Measurements from ENCODE around the gene ASB10.

ASB10 gene

DNA sequence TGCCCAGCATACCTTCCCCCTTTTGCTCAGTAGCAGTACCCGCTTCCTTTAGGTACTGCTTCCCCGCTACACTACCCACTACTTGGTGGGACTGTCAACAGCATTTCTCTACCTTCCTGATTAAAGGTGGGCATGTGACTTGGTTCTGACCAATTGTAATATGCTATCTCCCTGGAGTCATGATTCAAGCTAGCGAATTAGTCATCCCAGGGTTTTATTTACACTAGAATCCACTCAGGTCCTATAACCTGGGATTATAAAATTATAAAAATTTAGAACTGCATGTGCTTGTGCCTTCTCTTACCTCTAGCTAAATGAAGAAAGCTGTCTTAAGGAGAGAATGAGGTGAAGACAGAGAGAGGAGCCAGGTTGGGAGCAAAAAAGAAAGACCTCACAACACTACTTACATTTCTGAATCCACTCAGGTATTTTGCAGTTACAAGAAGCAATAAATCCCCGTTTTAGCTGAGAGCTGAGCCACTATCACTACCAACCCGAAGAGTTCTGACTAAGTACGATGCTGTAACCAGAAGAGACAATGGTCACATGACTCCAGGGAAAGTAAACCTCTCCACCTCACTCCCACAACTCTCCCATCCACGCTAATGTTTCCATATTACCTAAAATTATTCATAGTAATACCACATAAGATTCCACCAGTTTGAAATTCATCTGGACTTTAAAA is 29.3 kb downstream of the ASB10 start:
- no peak for DNase-seq

- no peak for DNase-seq
Measured at GRCh38 chr7:151152643-151153513, 34.2 kb downstream of the ASB10 start.

DNA sequence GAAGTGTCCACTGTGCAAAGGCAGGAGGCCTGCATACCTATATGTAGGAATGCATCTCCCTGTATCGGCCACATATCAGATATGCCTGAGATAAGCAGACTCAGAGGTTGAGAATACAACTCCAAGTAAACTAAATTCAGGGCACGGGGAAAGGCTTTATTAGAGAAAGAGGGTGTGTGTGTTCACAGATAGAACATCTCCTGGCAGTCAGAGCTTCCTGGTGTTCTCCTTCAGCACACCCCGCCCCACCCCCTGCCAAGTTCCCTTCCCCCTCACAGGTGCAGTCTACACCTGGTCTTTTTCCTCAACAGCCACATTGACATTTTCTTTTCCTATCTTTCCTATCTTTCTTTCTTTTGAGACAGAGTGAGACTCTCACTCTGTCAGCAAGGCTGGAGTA is 36.7 kb downstream of the ASB10 start:
- DNase-seq: no peak

DNA sequence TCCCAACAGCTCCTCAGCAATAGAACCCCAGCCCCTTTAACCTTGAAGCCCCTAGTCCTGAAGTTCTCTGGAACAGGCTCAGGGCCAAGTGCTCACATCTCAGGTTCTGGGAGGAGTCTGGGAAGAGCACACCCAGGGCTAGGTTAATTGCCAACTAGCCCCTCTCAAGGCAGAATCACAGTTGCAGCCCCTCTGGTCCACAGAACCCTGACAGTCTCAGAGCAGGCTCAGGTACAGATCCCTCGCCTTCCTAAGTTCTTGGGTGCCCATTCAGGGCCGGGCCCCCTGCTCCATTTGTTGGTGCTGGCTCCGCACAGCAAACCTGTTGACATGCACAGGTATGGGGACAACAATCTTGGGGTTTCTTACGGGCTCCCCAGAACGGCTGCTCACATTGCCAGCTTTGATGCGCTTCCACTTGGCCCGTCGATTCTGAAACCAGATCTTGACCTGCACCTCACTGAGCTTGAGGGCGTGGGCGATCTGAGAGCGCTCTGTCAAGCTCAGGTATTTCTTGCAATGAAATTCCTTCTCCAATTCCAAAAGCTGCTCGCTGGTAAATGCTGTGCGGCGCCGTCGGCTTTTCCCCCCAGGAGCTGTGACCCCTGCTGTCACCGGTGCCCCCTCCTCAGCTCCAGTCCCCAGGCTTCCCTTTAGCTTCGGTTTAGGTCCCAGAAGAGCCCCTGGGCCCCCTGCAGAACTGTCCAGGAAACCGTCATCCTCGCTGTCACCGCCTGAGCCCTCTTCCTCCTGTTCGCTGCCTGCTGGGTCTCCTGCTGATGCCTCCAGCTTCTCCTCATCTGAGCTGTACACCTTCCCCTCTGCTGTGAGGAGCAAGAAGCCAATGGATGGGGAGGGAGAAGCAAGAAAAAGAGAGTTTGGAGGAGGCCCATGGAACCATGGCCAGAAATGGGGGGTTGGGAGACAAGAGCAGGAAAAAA is 38.5 kb downstream of the ASB10 start:
- DNase-seq: no peak

DNA sequence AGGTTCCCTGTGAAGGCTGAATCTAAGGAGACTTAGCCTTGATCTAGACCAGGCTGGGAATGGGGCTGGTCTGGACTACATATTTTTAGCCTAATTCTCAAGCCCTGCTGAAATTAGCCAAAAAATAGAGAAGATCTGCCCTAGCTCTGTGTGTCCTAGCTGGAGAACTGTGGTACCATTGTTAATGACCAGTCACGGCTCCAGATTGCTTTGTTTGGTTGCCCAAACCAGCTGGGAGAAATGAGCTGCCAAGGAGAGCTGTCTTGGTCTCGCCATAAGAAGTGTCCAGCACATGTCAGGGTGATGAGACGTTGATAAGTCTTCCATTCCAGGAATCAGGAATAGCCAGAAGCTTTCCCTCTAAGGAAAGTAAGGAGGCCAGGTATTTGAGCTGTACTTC is 40.3 kb downstream of the ASB10 start:
- no peak for DNase-seq

DNA sequence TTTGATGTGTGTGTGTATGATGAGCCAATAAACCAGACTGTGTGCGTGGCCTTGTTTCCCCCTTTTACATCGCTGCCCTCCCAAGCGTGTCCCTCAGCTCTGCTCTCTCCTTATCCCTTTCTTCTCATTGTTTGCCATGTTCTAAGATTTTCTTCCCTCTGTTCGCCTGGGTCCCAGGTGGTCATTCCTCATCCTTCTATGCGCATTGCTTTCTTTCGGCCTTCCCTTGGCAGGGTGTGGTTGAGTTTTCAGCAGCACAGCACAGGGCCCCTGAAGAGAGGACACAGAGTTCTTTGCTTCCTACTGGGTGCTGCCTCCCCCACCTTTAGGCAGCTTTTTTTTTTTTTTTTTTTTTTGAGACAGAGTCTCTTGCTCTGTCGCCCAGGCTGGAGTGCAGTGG is 42.7 kb downstream of the ASB10 start:
- DNase-seq: no peak

DNA sequence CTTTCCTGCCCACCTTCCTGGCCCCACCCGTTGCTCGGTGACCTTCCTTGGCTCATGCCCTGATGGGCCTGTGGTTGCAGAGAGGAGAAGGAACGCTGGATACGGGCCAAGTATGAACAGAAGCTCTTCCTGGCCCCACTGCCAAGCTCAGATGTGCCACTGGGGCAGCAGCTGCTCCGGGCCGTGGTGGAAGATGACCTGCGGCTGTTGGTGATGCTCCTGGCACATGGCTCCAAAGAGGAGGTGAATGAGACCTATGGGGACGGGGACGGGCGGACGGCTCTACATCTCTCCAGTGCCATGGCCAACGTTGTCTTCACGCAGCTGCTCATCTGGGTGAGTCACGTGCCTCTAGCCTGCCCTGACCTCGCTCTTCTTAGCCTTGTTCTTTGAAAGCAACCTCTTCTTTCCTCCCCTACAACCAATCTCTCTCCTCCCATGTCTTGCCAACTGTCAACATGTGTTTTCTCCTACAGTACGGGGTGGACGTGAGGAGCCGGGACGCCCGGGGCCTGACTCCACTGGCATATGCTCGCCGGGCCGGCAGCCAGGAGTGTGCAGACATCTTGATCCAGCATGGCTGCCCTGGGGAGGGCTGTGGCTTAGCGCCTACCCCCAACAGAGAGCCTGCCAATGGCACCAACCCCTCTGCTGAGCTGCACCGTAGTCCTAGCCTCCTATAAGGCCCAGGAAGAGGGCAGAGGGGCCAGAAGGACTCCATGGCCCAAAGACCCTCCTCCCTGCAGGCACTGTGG is 43.6 kb downstream of the ASB10 start:
- peak; percentile 74 for DNase-seq

DNA sequence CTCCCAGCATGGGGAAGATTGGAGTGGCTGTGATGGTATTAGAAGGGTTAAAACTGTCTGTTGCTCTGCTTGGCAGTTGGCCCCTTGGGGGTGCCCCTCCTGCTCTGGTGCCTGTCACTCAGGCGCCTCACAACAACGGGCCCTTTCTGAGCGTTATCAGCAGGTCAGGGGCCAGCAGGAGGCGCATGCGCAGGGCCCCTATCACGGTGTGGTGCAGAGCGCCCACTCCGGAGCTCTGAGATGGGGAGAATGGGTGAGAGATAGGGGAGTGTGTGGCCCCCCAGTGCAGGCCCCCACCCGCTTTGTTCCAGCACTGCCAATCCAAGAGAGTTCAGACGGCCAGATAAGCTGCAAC is 44.4 kb downstream of the ASB10 start:
- DNase-seq: peak; percentile 11

GRCh38 chr7:151141855-151142685 is 45.0 kb downstream of the ASB10 start:
- no peak for DNase-seq

DNA sequence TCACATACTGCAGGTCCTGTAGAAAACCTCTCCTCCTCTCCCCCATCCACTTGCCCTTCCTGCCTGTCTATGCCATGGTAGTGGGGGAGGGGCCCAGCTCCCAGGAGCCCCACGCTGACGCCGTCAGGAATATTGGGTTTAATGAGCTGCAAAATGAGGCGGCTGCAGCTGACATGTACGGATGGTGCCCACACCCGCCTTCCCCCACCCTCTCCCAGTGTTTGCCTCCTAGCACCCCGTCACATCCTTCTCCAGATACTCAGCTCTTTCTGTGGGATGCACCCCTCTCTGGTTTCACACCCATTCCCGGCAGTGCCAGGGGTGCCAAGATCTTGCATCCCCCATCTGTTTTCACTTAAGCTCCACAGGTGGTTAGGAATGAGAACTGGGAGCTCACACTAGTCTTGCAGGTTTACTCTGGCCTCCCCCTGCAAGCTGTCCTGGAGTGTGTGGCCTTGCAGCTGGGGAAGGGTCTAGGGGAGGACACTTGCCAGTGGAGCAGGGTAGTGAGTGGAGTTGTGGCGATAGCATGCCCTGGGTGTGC is 45.7 kb downstream of the ASB10 start:
- peak; percentile 61 for DNase-seq

DNA sequence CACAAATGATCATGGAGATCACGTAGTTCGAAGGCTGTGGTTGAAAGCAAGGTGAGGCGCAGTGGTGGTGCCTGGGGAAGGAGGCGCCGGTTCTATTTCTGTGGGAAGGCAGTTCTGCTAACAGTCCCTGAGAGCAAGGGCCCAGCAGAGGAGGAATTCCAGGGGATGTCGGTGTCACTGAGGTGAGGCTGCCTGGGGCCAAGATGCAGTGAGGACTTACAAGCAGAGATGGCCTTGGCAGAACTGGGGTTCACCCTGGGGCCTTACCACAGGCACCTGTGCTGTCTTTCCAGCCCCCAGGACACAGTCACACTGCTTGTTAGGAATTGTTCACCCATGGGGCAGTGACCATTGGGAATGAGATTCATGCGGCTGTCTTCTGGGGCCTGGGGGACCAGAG is 46.2 kb downstream of the ASB10 start:
- no peak for DNase-seq

- no peak for DNase-seq
Measured at GRCh38 chr7:151139791-151140190, 47.3 kb downstream of the ASB10 start.

DNA sequence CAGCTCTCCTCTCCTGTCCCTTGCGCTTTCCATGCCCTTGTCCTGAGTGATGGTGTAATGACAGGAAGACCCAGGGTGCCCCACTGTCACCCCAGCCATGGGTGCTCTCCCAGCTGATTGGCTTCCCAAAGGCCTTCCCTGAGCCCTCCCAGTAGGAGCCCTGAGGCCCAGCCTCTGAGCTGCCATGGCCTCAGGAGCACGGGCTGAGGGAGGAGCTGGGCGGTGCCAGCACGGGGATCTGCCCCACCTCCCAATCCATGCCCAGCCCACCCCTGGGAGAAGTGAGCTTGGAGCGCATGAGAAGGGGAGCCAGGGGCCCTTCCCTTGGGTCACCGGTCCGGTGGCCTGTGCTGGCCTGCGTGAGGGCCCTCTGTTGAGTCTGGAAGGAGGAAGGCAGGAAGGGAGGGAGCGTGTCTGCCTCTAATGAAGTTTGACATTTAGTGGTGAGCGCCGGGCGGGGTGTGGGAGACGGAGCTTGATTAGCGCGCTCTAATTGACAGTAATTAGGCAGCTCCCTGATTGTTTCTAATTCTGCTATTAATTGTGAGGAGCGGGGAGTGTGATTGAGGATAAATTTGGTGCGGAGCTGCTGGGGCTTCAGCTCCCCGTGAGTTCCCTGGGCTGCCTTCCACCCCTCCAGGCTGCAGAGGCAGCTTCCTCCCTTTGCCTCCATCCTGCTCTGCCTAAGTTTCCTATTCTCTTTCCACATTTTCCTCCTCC is 47.8 kb downstream of the ASB10 start:
- no peak for DNase-seq

GRCh38 chr7:151138153-151138851 is 48.7 kb downstream of the ASB10 start:
- DNase-seq: no peak

DNA sequence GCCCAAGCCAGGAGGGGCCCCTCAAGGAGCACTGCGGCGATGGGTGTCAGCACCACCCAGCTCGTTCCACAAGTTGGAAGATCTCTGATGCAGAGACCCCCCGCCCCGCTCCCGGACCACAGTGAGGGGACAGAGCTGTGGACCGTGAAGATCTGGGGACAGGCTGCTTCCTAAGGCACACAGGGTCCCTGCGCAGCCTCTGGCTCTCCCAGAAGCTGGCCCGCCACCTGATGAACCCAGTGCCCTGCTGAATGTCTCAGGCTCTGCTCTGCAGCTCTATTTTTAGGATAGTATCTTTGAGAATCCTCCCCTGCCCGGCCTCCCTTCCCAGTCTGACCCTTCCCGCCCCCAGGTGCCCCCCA is 49.3 kb downstream of the ASB10 start:
- no peak for DNase-seq

GRCh38 chr7:151137076-151137675 is 49.9 kb downstream of the ASB10 start:
- no peak for DNase-seq

DNA sequence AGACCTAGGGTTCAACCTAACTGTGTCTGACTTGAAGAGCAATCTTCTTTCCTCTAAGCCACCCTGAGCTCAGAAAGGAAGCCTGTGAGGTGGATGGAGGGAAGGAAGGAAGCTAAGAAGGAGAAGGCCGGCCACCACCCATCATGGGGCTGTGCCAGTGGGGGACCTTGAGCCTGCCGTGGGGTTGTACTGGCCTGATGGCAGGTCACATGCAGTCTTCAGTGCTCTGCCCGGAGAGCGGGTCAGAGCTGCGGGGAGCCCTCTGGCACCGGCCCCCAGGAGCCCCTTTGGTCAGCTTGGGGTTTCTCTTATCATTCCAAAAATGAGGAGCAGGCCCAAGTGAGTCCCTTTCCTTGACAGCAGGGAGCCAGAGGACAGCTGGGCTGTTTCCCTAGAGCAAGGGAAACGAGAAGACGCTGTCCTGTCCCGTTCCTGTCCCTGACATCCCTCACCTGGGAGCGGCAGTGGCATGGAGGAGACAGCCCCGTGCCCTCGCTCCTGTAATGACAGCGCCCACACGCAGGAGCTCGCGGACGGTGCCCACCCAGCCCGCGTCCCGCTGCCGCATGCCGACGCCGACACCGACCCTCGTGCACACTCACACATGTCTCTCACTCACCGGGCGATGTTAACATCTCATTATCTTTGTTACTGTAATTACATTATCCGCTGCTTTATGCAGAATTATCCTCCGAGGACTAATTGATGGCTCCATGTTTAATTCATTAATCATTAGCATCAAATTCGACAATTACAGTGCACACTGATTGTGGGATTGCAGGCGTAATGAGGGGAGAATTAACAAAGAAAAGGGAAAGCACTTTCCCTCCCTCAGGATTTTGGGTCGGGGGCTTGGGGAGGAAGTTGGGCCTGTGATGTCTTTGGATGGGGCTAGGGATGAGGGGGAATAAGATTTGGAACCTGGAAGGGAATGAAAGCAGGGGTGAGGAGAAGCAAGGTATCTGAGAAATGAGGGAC is 50.9 kb downstream of the ASB10 start:
- DNase-seq: no peak

DNA sequence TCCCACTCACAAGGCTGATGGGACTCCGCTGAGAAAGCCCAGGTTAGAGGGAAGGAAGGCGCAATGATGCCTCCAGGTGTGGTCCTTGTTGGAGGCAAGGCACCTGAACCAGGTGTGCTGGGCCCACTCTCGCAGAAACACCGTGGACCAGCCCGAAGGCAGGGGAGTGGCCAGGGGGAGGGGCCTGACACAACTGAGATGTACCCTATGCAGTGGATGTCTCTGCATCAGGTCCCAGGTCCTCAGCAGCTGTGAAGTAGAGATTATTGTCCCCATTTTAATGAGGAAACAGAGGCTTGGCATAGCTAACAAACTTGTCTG is 51.6 kb downstream of the ASB10 start:
- no peak for DNase-seq

Data from NCI-H1694 (cell line).